Transverse colon (tissue), 4 donors: ENCODE results near the gene IRF2BP1. TPM values are rescaled to one million over a fixed set of nuclear protein-coding genes. Genes with fewer than 3 reads are reported as not detected.

Source experiments
- DNase-seq: peaks from one replicate; pipeline ENCODE4 v3.0.0-alpha.2; 2019
- H3K27ac ChIP-seq, 4 donors: fragments of 200-600 bp; sonication (generic); 2 replicates each; pipeline ENCODE4 v1.5.1; 2016 to 2018; ENCODE audit warnings: inconsistent platforms in 4 of 4
- H3K27me3 ChIP-seq: fragments of 200-600 bp; sonication (generic); 2 replicates; pipeline ENCODE4 v1.5.1; 2017; ENCODE audit warnings: inconsistent platforms
- H3K36me3 ChIP-seq, 4 donors: fragments of 200-600 bp; sonication (generic); 2 replicates each; pipeline ENCODE4 v1.5.1; 2017 to 2019; ENCODE audit warnings: inconsistent platforms in 4 of 4
- H3K4me1 ChIP-seq, 4 donors: fragments of 200-600 bp; sonication (generic); 2 replicates each; pipeline ENCODE4 v1.5.1; 2017 to 2020; ENCODE audit warnings: inconsistent platforms in 4 of 4
- H3K4me3 ChIP-seq, 4 donors: fragments of 200-600 bp; sonication (generic); 1 replicate in 1 of 4; 2 replicates in 3 of 4; pipeline versions ENCODE4 v1.5.1 to v1.6.1; 2017 to 2019; ENCODE audit warnings: inconsistent platforms in 4 of 4
- H3K9me3 ChIP-seq, 2 donors: fragments of 200-600 bp; sonication (generic); 2 replicates each; pipeline ENCODE4 v1.5.1; 2017 to 2019; ENCODE audit warnings: inconsistent platforms in 2 of 2
- EP300 ChIP-seq: sonication (generic); formaldehyde crosslinking; IDR thresholded peaks from one replicate; pipeline ENCODE4 v1.6.1; 2017; ENCODE audit warnings: antibody characterized with exemption, low read depth
- POLR2A ChIP-seq: fragments of 450-650 bp; IDR thresholded peaks from one replicate; pipeline ENCODE4 v1.6.1; 2016; ENCODE audit warnings: antibody characterized with exemption, mild to moderate bottlenecking, moderate library complexity
- POLR2AphosphoS5 ChIP-seq, 3 donors: sonication (generic); formaldehyde crosslinking; IDR thresholded peaks; one replicate each; pipeline ENCODE4 v1.6.1; 2016; ENCODE audit warnings: antibody characterized with exemption in 3 of 3
- WGBS, 2 donors: methylation state at CpG; one replicate each; pipeline ENCODE4 v1.1.5; 2018; ENCODE audit warnings: low coverage in 1 of 2; 5-methylcytosine and 5-hydroxymethylcytosine counted together
- in situ Hi-C, 4 donors: fragments of 200-750 bp; cut with MboI; loops; one replicate each; pipeline versions ENCODE4 v1.15.0 to v1.15.1; 2017; ENCODE audit warnings: low sequenced_read_pairs in 3 of 4, low pct_ligation_motif_present in 1 of 4, low pct_unique_long_range_greater_than_20kb in 1 of 4
- intact Hi-C: fragments of 100-400 bp; cut with DNase I; formaldehyde crosslinking; loops from one replicate; pipeline ENCODE4 v1.15.1; 2023; ENCODE audit warnings: low total_unique reads
- total RNA-seq, 4 donors: library from RNA; depleted of rRNA; stranded (reverse); fragments of >200 nt; gene quantifications; one replicate each; pipeline ENCODE4 v1.1.0, GENCODE V29; 2016
- TF ChIP-seq, protein P1 (sequence below), 5 experiments: fragments of 200-600 bp in 3 of 5; fragments of 450-650 bp in 2 of 5; sonication (generic) in 3 of 5; IDR thresholded peaks; 1 replicate in 2 of 5; 2 replicates in 3 of 5; pipeline ENCODE4 v1.5.1; 2016 to 2017; ENCODE audit warnings: antibody characterized with exemption in 5 of 5, inconsistent platforms in 3 of 5, mild to moderate bottlenecking in 2 of 5, moderate library complexity in 1 of 5

The IRF2BP1 gene
- total RNA-seq, 4 donors from 2014 or later, result 24.9 to 34.1 (median 29.5) TPM

DNA sequence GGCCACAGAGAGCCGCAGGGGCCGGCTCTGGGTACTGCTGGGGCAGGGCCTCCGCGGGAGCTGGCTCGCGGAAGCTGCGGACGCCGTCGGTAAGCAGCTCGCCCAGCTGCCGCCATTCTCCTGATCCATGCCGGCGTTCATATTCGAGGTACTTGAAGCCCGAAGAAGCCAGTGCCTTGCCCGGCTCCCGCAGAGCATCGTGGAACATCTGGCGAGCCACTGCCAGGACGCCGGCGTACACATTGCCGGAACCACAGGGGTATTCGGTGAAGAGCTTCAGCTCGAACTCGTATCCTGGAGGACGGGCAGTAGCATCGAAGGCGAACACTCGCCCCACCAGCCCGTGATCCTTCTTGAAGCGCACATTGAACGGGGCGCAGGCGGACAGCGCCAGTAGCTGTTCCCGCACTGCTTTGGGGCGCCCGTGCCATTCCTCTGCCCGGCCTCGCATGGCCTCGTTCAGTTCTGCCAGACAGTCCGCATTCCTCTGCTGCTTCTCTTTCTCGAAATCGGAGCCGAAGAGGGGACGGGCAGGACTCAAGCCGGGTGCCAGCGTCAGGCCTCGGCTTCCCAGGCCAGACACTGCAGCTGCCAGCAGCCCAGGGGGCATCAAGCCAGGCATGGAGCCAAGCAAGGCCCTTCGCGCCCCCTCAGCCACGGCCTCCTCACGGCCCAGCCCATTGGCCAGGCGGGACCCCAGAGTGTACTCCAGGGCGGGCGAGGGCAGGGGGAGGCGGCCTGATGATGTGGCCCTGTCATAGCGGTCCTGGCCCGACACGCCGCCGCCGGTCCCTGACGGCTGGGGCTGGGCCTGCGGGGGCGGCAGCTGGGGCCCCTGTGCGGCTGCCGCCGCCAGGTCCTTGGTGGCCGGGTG lies 1.0 kb downstream of the IRF2BP1 start:
- 69% methylated on average over 66 of the region's 72 CpGs; no CpG with 5 or more reads in 1 of the 2 donors for WGBS, 2 donors
- no peak for DNase-seq

DNA sequence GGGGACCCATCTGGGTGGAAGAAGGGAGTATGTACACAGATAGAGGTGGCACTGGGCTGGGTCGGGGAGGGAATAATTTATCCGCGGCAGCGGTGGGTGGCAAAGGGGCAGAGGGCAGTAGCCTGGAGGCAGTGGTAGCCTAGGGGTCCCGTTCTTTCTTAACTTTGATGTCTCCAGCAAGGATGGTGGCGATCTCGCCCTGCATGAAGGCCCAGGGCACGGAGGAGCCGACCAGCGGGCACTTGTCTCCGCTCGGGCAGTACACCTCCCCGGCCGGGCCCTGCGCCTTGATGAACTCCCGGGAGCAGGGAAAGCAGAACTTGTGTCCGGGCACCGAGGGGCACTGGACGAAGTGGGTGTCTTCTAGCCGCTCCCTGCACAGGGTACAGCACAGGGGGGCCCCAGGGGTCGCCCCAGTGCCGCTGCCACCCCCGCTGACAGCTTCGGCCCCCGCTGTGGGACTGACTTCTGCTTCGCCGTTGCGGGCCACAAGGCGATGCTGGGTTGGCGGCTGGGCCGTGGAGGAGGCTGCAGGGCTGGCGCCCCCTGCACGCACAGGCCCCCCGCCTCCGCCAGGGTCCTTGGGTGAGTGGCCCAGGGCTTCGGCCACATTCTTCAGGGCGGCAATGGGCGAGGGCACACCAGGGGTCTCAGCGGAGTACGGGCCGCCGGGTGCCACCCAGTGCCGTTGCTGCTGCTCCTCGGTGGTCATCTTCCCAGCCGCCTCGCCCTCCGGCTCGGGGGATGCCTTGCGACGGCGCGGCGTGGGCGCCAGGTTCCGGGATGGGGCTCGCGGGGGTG lies 1.9 kb downstream of the IRF2BP1 start:
- Histone ChIP-seq H3K27me3 (no peaks in the 10 kb centered on the region), H3K9me3 (no peaks in the 10 kb centered on the region), H3K4me3 (peak overlapping the region in 1 of 4 donors; percentile 66), H3K36me3 (no peaks in the 10 kb centered on the region), H3K4me1 (peaks cover 38 to 60% (median 44%) of the 10 kb centered on the region in 4 donors), H3K27ac (peak overlapping the region; percentile 8 to 88 (median 35))
- no peak for TF ChIP-seq POLR2AphosphoS5 (IDR thresholded peaks at IDR 0.05)
- TF ChIP-seq POLR2A, result no peak
- TF ChIP-seq EP300, result no peak
- TF ChIP-seq, protein P1, sequence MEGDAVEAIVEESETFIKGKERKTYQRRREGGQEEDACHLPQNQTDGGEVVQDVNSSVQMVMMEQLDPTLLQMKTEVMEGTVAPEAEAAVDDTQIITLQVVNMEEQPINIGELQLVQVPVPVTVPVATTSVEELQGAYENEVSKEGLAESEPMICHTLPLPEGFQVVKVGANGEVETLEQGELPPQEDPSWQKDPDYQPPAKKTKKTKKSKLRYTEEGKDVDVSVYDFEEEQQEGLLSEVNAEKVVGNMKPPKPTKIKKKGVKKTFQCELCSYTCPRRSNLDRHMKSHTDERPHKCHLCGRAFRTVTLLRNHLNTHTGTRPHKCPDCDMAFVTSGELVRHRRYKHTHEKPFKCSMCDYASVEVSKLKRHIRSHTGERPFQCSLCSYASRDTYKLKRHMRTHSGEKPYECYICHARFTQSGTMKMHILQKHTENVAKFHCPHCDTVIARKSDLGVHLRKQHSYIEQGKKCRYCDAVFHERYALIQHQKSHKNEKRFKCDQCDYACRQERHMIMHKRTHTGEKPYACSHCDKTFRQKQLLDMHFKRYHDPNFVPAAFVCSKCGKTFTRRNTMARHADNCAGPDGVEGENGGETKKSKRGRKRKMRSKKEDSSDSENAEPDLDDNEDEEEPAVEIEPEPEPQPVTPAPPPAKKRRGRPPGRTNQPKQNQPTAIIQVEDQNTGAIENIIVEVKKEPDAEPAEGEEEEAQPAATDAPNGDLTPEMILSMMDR (IDR thresholded peaks at IDR 0.05), result no peak
- 87% methylated on average over 49 of the region's 57 CpGs; no CpG with 5 or more reads in 1 of the 2 donors for WGBS, 2 donors
- in situ Hi-C loops (no loop called here), intact Hi-C loops (no loop called here)
- DNase-seq, result no peak

More for the DNA sequence above, 1.0 kb downstream of the IRF2BP1 start:
- in situ Hi-C loops, result no loop called here
- peaks cover 38 to 52% (median 44%) of the 10 kb centered on the region in 4 donors for H3K4me1 ChIP-seq
- intact Hi-C loops, result no loop called here
- no peaks in the 10 kb centered on the region for H3K27me3 ChIP-seq
- no peak for TF ChIP-seq EP300
- no peak for TF ChIP-seq POLR2AphosphoS5 (IDR thresholded peaks at IDR 0.05)
- TF ChIP-seq, protein P1 (IDR thresholded peaks at IDR 0.05), result no peak
- TF ChIP-seq POLR2A, result no peak
- peak overlapping the region; percentile 87 to 92 (median 90) for H3K27ac ChIP-seq
- H3K9me3 ChIP-seq, result no peaks in the 10 kb centered on the region
- H3K4me3 ChIP-seq, result peak overlapping the region; percentile 61 to 83 (median 66)
- H3K36me3 ChIP-seq, result no peaks in the 10 kb centered on the region

DNA sequence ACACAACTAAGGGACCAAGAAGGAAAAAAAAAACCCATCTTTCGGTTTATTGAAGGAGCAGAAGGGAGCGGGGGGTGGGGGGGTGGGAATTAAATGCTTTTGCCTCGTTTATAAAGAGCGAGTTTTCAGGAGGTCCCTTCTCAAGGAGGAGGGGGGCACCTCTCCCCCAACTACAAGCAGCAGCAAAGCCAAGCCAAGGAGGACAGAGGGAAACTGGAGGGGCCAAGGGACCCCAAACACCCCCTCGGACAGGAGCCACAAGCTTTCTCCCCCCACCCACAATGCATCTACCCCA lies 2.4 kb downstream of the IRF2BP1 start:
- in situ Hi-C loops, result no loop called here
- 4 to 11% methylated on average over 3 to 5 of the region's 5 CpGs for WGBS, 2 donors
- peak overlapping the region; percentile 8 to 84 (median 35) for H3K27ac ChIP-seq

More for the DNA sequence above, 2.4 kb downstream of the IRF2BP1 start:
- no peaks in the 10 kb centered on the region for H3K36me3 ChIP-seq
- peaks cover 40 to 65% (median 47%) of the 10 kb centered on the region in 4 donors for H3K4me1 ChIP-seq
- H3K27me3 ChIP-seq, result no peaks in the 10 kb centered on the region
- TF ChIP-seq, protein P1 (IDR thresholded peaks at IDR 0.05), result peak in 2 of 5 experiments; percentile 23 to 48
- no peak for TF ChIP-seq POLR2AphosphoS5 (IDR thresholded peaks at IDR 0.05)
- no peak for TF ChIP-seq EP300
- TF ChIP-seq POLR2A, result no peak
- no peak for DNase-seq
- intact Hi-C loops, result no loop called here
- H3K4me3 ChIP-seq, result peak overlapping the region in 1 of 4 donors; percentile 66
- no peaks in the 10 kb centered on the region for H3K9me3 ChIP-seq
